NOMO-1 (cell line): ENCODE measurements around the gene CHN2.

ENCODE experiments used
- DNase-seq, 2 experiments: peaks; one replicate each; lab custom pipeline; 2025; ENCODE audit not compliant: unreplicated experiment in 2 of 2; lab: John Stamatoyannopoulos, UW

CHN2 gene

GRCh38 chr7:29354340-29354739 is 159.8 kb downstream of the CHN2 start:
- DNase-seq = no peak

DNA sequence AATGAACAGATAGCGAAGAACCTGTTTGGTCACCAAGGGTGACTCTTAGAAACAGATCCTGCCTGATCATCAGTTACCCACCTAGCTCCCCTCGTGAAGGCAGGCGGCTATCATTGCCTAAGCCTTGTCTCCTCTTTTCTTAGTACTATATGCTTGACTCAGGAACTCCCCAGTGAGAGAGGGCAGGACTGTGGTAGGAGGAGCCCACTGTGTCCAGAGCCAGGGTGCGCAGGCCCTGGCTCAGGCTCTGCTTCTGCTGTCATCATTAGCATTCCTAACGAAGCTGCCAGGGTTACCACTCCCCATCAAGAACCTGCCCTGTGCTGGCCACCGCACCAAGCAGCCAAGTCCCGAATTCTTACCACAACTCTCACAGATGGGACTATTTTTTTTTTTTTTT is 160.8 kb downstream of the CHN2 start:
- DNase-seq = no peak

DNA sequence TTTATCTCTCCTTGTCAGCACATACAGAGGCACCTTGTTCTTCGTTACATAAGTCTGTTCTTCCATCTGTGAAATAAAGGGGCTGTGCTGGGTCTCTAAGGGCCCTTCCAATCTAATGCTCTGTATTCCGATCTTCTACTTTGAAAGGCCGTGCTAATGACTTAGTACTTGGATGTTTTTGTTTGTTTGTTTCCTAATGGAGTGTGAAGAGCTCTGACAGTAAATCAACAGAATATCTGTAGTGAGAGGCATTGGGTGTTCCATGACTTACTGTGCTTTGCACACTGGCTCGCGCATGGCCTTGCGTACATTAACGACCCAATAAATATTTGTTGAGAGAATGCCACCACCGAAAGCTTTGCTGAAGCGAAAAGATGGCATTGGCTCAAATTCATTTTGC is 162.1 kb downstream of the CHN2 start:
- DNase-seq = no peak

- DNase-seq = no peak
These were observed 165.0 kb downstream of the CHN2 start for GRCh38 chr7:29359482-29360093.

- DNase-seq = no peak
These were observed 166.4 kb downstream of the CHN2 start for GRCh38 chr7:29360633-29361625.

DNA sequence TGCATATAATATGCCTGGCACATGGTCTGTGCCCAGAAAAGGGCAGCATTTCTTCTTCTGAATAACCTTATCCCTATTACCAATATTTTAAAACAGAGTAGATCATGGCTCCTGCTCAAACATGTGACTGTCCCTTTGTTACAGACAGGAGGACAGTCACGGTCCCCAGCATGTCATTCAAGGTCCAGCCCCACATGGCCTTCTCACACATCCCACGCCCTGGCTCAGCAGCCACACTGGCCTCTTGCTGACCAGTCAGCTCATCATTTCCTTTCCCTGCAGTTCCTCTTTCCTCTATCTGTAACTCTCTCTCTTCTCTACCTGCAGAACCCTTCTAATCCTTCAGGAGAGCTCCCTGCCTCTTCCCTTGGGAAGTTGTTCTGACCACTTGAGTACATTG is 167.8 kb downstream of the CHN2 start:
- DNase-seq = no peak

DNA sequence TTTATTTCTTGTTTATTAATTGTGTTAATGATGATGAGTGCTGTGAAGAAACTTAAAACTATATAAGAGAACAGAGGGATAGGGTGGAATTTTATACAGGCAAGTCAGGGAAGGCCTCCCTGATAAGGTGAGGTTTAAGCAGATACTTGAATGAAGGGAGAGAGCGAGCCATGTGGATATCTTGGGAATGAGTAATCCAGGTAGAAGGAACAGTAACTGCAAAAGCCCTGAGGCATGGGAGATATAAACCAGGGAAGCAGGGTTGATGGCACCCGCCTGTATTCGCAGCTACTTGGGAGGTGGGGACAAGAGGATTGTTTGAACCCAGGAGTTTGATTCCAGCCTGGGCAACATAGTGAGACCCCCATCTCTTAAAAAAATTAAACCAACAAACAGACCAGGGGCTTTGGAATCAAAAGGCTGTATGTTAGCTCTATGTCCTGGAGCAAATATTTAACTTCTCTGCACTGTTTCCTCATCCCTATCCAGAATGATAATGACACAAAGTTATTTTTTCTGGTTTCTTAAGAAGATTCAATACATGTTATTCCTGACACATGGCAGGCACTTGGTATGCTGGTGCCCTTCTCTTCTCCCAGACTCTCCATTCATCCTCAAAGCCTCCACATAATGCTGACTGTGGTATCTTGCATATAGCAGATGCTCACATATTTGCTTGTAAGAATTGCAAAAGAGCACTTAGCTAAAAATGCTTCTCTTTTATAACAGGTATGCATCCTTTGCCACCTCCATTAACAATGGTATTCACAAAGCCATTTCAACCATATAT is 169.3 kb downstream of the CHN2 start:
- no peak for DNase-seq

DNA sequence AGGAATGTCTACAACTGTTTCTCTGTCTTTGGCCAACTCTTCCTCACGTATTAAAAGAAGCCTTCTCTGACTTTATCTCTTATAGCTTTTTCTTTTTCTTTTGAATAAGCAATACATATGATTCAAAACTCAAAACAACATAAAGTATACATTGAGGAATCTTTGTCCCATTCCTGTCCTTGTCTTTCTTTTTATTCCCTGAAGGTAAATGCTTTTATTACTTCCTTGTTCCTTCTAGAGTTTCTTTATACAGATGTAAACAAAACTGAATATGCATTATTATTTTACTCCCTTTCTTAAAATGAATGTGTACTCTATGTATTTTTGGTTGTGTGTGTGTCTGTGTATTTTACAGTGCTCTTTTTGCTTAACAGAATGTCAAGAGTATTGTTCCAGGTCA is 170.1 kb downstream of the CHN2 start:
- DNase-seq = no peak

- no peak for DNase-seq
These were observed 170.8 kb downstream of the CHN2 start for GRCh38 chr7:29365423-29365822.

DNA sequence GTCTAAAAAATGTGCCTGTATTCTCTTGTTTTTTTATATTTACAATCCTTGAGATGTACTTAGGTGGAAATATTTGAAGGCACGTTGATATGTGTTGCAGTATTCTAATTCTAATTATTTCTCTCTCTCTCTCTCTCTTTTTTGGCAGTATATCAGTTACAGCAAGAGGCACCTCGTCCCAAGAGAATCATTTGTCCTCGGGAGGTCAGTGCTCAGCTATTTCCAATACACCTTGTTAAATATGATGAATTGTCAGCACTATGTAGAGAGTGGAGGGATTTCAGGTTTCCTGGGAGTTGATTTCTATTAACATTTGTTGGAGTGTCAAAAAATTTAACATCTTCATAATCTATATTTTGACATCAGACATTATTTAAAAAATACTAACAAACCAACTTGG is 173.2 kb downstream of the CHN2 start:
- DNase-seq = no peak

- no peak for DNase-seq
These were observed 175.4 kb downstream of the CHN2 start for GRCh38 chr7:29369909-29370488.

- DNase-seq = no peak
These were observed 176.1 kb downstream of the CHN2 start for GRCh38 chr7:29370531-29371314.

DNA sequence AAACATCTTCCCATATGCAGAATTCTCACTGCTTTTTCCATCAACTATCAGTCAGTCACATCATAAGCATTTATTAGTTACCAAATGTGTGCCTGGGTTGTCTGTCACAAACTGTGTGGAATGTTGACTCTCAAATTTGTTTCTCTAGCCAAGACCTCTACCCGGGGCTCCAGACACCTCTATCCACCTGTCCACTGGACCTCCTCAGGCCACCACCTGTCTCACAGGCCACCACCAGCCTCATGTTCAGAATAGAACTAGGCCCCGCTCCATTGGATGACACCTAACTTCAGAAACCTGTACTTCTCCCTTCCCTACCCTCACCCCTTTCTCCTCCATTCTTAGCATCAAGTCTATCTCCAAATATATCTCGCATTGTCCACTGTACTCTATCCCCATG is 176.9 kb downstream of the CHN2 start:
- DNase-seq = no peak

GRCh38 chr7:29372351-29373090 is 177.9 kb downstream of the CHN2 start:
- peak in 1 of 2 experiments; percentile 27 for DNase-seq

DNA sequence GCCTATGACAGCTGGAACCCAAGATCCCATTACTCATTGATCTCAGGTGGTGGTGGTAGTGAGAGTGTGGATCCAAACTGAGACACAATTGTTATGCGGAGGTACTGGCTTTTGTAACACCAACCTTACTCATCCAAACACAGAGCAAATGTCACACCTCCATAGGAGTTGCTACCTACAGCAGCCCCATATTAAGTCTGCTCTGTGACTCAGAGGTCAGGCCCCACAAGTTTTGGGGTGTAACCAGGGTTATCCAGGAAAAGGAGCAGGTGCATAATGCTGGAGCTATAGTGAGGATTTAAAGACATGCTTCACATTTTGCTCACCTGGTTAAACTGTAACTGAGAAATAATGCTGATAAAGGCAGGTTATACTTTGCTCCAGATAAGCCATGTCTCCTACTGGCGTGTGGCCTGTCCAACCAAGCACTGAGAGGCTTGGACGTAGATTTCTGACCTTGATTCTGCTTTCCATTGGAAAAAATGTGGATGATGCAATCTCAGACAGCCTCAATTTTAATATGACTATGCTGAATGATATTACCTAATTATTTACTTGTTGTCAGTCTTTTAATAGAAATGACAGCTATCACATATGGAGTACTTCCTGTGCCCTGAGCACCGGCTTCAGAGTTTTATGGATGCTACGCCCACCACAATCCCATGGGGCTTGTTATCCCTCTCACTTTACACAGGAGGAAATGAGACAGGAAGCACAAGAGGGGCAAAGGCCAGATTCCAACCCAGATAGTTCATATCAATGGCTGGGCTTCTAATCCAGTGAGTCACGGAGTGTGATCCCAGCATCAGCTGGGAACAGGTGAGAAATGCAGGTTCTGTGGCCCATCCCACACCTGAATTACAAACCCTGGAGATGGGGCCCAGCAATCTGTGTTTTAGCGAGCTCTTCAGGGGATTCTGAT is 181.3 kb downstream of the CHN2 start:
- DNase-seq = no peak

- no peak for DNase-seq
These were observed 183.1 kb downstream of the CHN2 start for GRCh38 chr7:29377718-29378117.

GRCh38 chr7:29379551-29379950 is 185.0 kb downstream of the CHN2 start:
- DNase-seq = no peak
